Measurements from ENCODE around the gene SLC2A6. TPM values are rescaled to one million over a fixed set of nuclear protein-coding genes. Genes with fewer than 3 reads are reported as not detected.

The SLC2A6 gene
- total and polyA plus RNA-seq, 10 of the 15 experiments (the other 5 are each of a cell fraction or from before 2014, with no cell fraction given), result 1.1 to 37.9 (median 18.3) TPM

GRCh38 chr9:133508046-133508445 lies 29.1 kb upstream of the SLC2A6 start (continued):
- TF ChIP-seq E2F8 (IDR thresholded peaks at IDR 0.05; ENCODE audit: low read depth, partially characterized antibody), result no peak

- Histone ChIP-seq H3K27me3 (replicated peaks in 1 of 2; ENCODE audit: control insufficient read depth in 2 of 2, insufficient read depth in 2 of 2, low read length in 1 of 2) (no peaks in the 10 kb centered on the region; a peak in 1 of 4 replicates), H3K4me1 (ENCODE audit: control insufficient read depth, insufficient read depth, low read length) (no peaks in the 10 kb centered on the region), H3K9ac (ENCODE audit: control insufficient read depth, insufficient read depth, low read length) (no peak overlapping the region), H3K79me2 (ENCODE audit: control insufficient read depth, insufficient read depth, low read length) (no peaks in the 10 kb centered on the region), H3K27ac (ENCODE audit: control insufficient read depth, insufficient read depth) (no peak overlapping the region), H3K9me3 (replicated peaks; ENCODE audit: control insufficient read depth, insufficient read depth, low read length) (peaks cover 1% of the 10 kb centered on the region; the same call in 2 of the 3 replicates), H3K36me3 (ENCODE audit: control insufficient read depth in 2 of 2, insufficient read depth in 2 of 2, low read length in 1 of 2) (no peaks in the 10 kb centered on the region), H4K20me1 (ENCODE audit: control insufficient read depth, insufficient read depth) (no peaks in the 10 kb centered on the region), H3K4me2 (ENCODE audit: control insufficient read depth, insufficient read depth) (no peak overlapping the region), H2AFZ (ENCODE audit: control insufficient read depth, low read depth, low read length) (no peak overlapping the region), H3K4me3 (no peak overlapping the region)
- TF ChIP-seq ASH2L (IDR thresholded peaks at IDR 0.05; ENCODE audit: borderline replicate concordance, low read depth) (no peak), SUPT20H (IDR thresholded peaks at IDR 0.05; ENCODE audit: borderline replicate concordance, control insufficient read depth, low read depth, low read length) (no peak), SIN3A (IDR thresholded peaks at IDR 0.05; ENCODE audit: low read depth, low read length) (no peak), E2F8 (IDR thresholded peaks at IDR 0.05; ENCODE audit: low read depth, partially characterized antibody) (no peak), NRF1 (conservative IDR thresholded peaks at IDR 0.05; ENCODE audit: low read depth, low read length) (no peak), NFYB (IDR thresholded peaks at IDR 0.05; ENCODE audit: insufficient read depth, low read depth, low read length) (no peak), JUNB (IDR thresholded peaks at IDR 0.05) (no peak), HCFC1 (IDR thresholded peaks at IDR 0.05; ENCODE audit: low read length) (no peak), E4F1 (IDR thresholded peaks at IDR 0.05; ENCODE audit: borderline replicate concordance, partially characterized antibody) (no peak)
- ChIA-PET CTCF (no interaction called here), RAD21 (ENCODE audit: unreplicated experiment) (no interaction called here), SMC1A (ENCODE audit: uncharacterized antibody, unreplicated experiment) (no interaction called here), POLR2A (no interaction called here)
- intact Hi-C loops (cut with micrococcal nuclease; ENCODE audit: unreplicated experiment), result no loop called here
- BruUV-seq (replicated peaks), result no TSS peak
- FAIRE-seq, result no peak
- no peak for ATAC-seq
- 37% methylated on average over 24 of the region's 24 CpGs for WGBS (ENCODE audit: insufficient coverage, insufficient replicate concordance, low lambda C conversion rate, missing lambda C conversion rate)
- in situ Hi-C loops (cut with MboI), result no loop called here
- DNase-seq (ENCODE audit: low read depth, low spot score), result no peak
Observed at GRCh38 chr9:133507246-133507965, 28.5 kb upstream of the SLC2A6 start.
